Transverse colon (tissue), 4 donors: ENCODE results near the gene FAM13A.

Source experiments
- POLR2AphosphoS5 ChIP-seq, 3 donors: sonication (generic); formaldehyde crosslinking; IDR thresholded peaks; one replicate each; pipeline ENCODE4 v1.6.1; 2016; ENCODE audit warnings: antibody characterized with exemption in 3 of 3
- TF ChIP-seq, protein P1 (sequence below), 5 experiments: fragments of 200-600 bp in 3 of 5; fragments of 450-650 bp in 2 of 5; sonication (generic) in 3 of 5; IDR thresholded peaks; 1 replicate in 2 of 5; 2 replicates in 3 of 5; pipeline ENCODE4 v1.5.1; 2016 to 2017; ENCODE audit warnings: antibody characterized with exemption in 5 of 5, inconsistent platforms in 3 of 5, mild to moderate bottlenecking in 2 of 5, moderate library complexity in 1 of 5

DNA sequence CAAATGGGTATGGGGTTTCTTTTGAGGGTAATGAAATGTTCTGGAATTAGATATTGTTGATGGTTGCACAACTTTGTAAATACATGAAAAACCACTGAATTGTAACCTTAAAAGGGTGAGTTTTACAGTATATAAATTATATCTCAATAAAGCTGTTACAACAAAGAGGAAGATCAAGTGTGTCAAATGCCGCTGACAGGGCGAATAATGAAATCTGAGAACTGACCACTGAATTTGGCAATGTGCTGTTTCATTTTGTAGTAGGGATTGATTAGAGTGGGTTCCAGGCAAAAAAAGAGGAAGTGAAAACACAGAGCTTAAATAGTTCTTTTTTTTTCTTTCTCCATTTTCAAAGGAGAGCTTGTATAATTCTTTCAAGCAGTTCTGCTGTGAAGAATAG lies 198.2 kb downstream of the FAM13A start:
- TF ChIP-seq, protein P1, sequence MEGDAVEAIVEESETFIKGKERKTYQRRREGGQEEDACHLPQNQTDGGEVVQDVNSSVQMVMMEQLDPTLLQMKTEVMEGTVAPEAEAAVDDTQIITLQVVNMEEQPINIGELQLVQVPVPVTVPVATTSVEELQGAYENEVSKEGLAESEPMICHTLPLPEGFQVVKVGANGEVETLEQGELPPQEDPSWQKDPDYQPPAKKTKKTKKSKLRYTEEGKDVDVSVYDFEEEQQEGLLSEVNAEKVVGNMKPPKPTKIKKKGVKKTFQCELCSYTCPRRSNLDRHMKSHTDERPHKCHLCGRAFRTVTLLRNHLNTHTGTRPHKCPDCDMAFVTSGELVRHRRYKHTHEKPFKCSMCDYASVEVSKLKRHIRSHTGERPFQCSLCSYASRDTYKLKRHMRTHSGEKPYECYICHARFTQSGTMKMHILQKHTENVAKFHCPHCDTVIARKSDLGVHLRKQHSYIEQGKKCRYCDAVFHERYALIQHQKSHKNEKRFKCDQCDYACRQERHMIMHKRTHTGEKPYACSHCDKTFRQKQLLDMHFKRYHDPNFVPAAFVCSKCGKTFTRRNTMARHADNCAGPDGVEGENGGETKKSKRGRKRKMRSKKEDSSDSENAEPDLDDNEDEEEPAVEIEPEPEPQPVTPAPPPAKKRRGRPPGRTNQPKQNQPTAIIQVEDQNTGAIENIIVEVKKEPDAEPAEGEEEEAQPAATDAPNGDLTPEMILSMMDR (IDR thresholded peaks at IDR 0.05), result no peak
- TF ChIP-seq POLR2AphosphoS5 (IDR thresholded peaks at IDR 0.05), result no peak
